Activated CD4-positive, alpha-beta T cell treated with anti-CD3 and anti-CD28 coated beads, Interleukin-2, amount 50 U/mL, for 16 hours (primary cell): ENCODE measurements around the gene GAK.
"Not testable (repeated sequence)": the region's sequence is repeated elsewhere in the genome, so short reads cannot be mapped to it uniquely, and the experiment has no call there.

ENCODE experiments used
- DNase-seq: peaks from one replicate; pipeline ENCODE4 v3.0.0-alpha.2; 2020

The GAK gene

GRCh38 chr4:952881-953573, 20.9 kb upstream of the GAK start:
- no peak for DNase-seq

- DNase-seq = no peak
Measured at GRCh38 chr4:951594-952468, 19.7 kb upstream of the GAK start.

GRCh38 chr4:951186-951585, 19.1 kb upstream of the GAK start:
- no peak for DNase-seq

- no peak for DNase-seq
Measured at GRCh38 chr4:950136-951020, 18.3 kb upstream of the GAK start.

GRCh38 chr4:949656-950055, 17.5 kb upstream of the GAK start:
- DNase-seq = no peak

GRCh38 chr4:948936-949300, 16.8 kb upstream of the GAK start:
- no peak for DNase-seq

- DNase-seq = no peak
Measured at GRCh38 chr4:948101-948935, 16.2 kb upstream of the GAK start.

GRCh38 chr4:947491-947971, 15.4 kb upstream of the GAK start:
- DNase-seq = no peak

GRCh38 chr4:946517-947471, 14.7 kb upstream of the GAK start:
- no peak for DNase-seq

GRCh38 chr4:946103-946450, 14.0 kb upstream of the GAK start:
- DNase-seq = no peak

GRCh38 chr4:945274-946102, 13.4 kb upstream of the GAK start:
- no peak for DNase-seq

GRCh38 chr4:939508-939907, 7.4 kb upstream of the GAK start:
- DNase-seq = not testable (repeated sequence)

GRCh38 chr4:932713-933070, 576 bp upstream of the GAK start:
- DNase-seq = no peak

- DNase-seq = no peak
Measured at GRCh38 chr4:931194-931959, 739 bp downstream of the GAK start.

- no peak for DNase-seq
Measured at GRCh38 chr4:930827-931193, 1.3 kb downstream of the GAK start.

GRCh38 chr4:930028-930551, 2.0 kb downstream of the GAK start:
- no peak for DNase-seq

- no peak for DNase-seq
Measured at GRCh38 chr4:929096-929765, 2.9 kb downstream of the GAK start.

- not testable (repeated sequence) for DNase-seq
Measured at GRCh38 chr4:927566-927965, 4.5 kb downstream of the GAK start.

GRCh38 chr4:926538-926937, 5.6 kb downstream of the GAK start:
- DNase-seq = no peak
